RWPE2 (cell line): Measurements from ENCODE around the gene OTUD3.
"Not testable (repeated sequence)": the region's sequence is repeated elsewhere in the genome, so short reads cannot be mapped to it uniquely, and the experiment has no call there.

Experiments used
- ATAC-seq: fragments of 200-7000 bp; cut with Tn5 transposase; 3 replicates; pipeline ENCODE4 v1.9.1; 2021; ENCODE audit warnings: low read depth
- DNase-seq: peaks from one replicate; pipeline ENCODE4 v3.0.0-alpha.2; 2020; ENCODE audit warnings: low spot score
- H3K27ac ChIP-seq: fragments of 450-650 bp; 2 replicates; pipeline ENCODE4 v1.5.1; 2017; ENCODE audit warnings: mild to moderate bottlenecking; ENCODE audit not compliant: poor library complexity, severe bottlenecking
- H3K27me3 ChIP-seq: fragments of 250-450 bp; sonication (Bioruptor Pico); 2 replicates; pipeline ENCODE4 v1.5.1; 2021; ENCODE audit warnings: mild to moderate bottlenecking, moderate library complexity; ENCODE audit not compliant: insufficient read depth, poor library complexity, severe bottlenecking
- H3K36me3 ChIP-seq: fragments of 250-450 bp; sonication (Bioruptor Pico); 2 replicates; pipeline ENCODE4 v1.5.1; 2020; ENCODE audit warnings: low read depth, mild to moderate bottlenecking, moderate library complexity
- H3K4me1 ChIP-seq: fragments of 250-450 bp; sonication (Bioruptor Pico); 2 replicates; pipeline ENCODE4 v1.5.1; 2021; ENCODE audit warnings: mild to moderate bottlenecking, moderate library complexity; ENCODE audit not compliant: insufficient read depth, poor library complexity, severe bottlenecking
- H3K4me3 ChIP-seq: fragments of 250-450 bp; sonication (Bioruptor Pico); 2 replicates; pipeline ENCODE4 v1.5.1; 2021; ENCODE audit warnings: mild to moderate bottlenecking, moderate library complexity; ENCODE audit not compliant: severe bottlenecking
- H3K9me3 ChIP-seq: fragments of 250-450 bp; sonication (Bioruptor Pico); 2 replicates; pipeline ENCODE4 v1.5.1; 2021; ENCODE audit warnings: mild to moderate bottlenecking, moderate library complexity; ENCODE audit not compliant: severe bottlenecking
- TF ChIP-seq, protein P1 (sequence below): fragments of 450-650 bp; IDR thresholded peaks from one replicate; pipeline ENCODE4 v1.5.1; 2017; ENCODE audit warnings: mild to moderate bottlenecking, moderate library complexity; ENCODE audit not compliant: poor library complexity, severe bottlenecking

The OTUD3 gene

DNA sequence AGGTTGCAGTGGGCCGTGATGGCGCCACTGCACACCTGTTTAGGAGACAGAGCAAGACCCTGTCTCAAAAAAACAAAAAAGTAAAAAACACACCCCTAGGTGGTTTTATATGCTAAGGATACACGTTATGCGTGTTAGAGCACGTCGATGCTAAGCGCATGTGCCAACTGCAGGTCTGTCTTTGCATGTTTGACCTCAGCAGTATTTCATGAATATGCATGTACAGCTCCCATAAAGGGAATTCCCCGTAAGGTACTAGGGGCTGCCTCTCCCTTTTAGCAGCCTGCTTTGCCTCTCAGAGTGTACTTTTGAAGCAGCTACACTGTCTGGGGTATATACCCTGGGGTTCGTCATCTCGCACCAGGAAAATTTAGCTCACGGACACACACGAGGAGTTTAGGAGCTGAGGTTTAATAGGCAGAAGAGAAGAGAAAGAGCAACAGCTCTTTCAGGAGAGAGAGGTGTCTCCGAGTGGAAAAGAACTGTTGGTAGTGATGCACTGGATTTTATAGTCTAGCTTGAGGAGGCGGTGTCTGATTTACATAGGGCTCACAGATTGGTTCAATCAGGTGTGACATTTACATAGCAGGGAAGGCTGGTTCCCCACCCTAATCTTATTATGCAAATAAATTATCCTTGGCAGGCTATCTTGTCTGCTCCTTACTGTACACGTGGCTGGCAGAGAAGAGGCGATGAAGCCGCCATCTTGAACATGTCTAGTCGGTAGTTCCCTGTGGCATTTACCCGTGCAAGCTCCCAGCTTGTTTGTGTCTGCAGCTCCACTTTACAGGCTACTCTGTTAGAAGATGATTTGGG is 4.2 kb upstream of the OTUD3 start:
- no peaks in the 10 kb centered on the region for H3K27me3 ChIP-seq
- TF ChIP-seq, protein P1, sequence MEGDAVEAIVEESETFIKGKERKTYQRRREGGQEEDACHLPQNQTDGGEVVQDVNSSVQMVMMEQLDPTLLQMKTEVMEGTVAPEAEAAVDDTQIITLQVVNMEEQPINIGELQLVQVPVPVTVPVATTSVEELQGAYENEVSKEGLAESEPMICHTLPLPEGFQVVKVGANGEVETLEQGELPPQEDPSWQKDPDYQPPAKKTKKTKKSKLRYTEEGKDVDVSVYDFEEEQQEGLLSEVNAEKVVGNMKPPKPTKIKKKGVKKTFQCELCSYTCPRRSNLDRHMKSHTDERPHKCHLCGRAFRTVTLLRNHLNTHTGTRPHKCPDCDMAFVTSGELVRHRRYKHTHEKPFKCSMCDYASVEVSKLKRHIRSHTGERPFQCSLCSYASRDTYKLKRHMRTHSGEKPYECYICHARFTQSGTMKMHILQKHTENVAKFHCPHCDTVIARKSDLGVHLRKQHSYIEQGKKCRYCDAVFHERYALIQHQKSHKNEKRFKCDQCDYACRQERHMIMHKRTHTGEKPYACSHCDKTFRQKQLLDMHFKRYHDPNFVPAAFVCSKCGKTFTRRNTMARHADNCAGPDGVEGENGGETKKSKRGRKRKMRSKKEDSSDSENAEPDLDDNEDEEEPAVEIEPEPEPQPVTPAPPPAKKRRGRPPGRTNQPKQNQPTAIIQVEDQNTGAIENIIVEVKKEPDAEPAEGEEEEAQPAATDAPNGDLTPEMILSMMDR: no peak
- H3K4me3 ChIP-seq: no peak overlapping the region
- no peaks in the 10 kb centered on the region for H3K9me3 ChIP-seq
- no peaks in the 10 kb centered on the region for H3K36me3 ChIP-seq
- H3K27ac ChIP-seq: no peak overlapping the region
- H3K4me1 ChIP-seq: no peaks in the 10 kb centered on the region
- no peak for DNase-seq
- no peak for ATAC-seq

- H3K36me3 ChIP-seq: 0 out of 2 replicates have a peak, but pooled peaks cover under 1% of the 10 kb centered on the region
- peaks cover 2% of the 10 kb centered on the region for H3K4me1 ChIP-seq
- no peak overlapping the region for H3K4me3 ChIP-seq
- TF ChIP-seq, protein P1: no peak
- ATAC-seq: no peak
- H3K27me3 ChIP-seq: no peaks in the 10 kb centered on the region
- H3K27ac ChIP-seq: no peak overlapping the region
- DNase-seq: no peak
- H3K9me3 ChIP-seq: no peaks in the 10 kb centered on the region
Observed at GRCh38 chr1:19878637-19878985, 3.6 kb upstream of the OTUD3 start.

DNA sequence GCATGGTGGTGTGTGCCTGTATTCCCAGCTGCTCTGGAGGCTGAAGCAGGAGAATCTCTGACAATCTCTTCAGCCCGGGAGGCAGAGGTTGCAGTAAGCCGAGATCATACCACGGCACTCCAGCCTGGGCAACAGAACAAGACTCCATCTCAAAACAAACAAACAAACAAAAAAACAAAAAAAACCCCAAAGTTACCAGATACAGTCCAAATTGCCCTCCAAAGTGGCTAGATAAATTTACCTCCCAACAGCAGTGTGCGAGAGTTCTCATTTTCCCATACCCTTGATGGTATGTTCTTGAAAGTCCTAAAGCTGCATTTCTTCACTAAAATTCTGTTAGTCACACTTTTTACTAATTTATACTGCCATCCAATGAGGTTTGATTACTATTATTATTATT is 3.0 kb upstream of the OTUD3 start:
- H3K27ac ChIP-seq: no peak overlapping the region

GRCh38 chr1:19879661-19880060 is 2.5 kb upstream of the OTUD3 start:
- H3K27me3 ChIP-seq: no peaks in the 10 kb centered on the region
- DNase-seq: no peak
- no peak overlapping the region for H3K27ac ChIP-seq
- peaks cover 5% of the 10 kb centered on the region; the same call in 1 of the 2 replicates for H3K36me3 ChIP-seq
- no peaks in the 10 kb centered on the region for H3K9me3 ChIP-seq
- ATAC-seq: no peak
- H3K4me1 ChIP-seq: peaks cover 10% of the 10 kb centered on the region
- H3K4me3 ChIP-seq: no peak overlapping the region
- TF ChIP-seq, protein P1: no peak

More for the DNA sequence above, 3.0 kb upstream of the OTUD3 start:
- no peaks in the 10 kb centered on the region for H3K27me3 ChIP-seq
- ATAC-seq (no peak), DNase-seq (no peak)
- H3K36me3 ChIP-seq: peaks cover 5% of the 10 kb centered on the region; the same call in 1 of the 2 replicates
- TF ChIP-seq, protein P1: no peak
- peaks cover 7% of the 10 kb centered on the region for H3K4me1 ChIP-seq
- no peaks in the 10 kb centered on the region for H3K9me3 ChIP-seq
- no peak overlapping the region for H3K4me3 ChIP-seq

- DNase-seq, H3K4me3 ChIP-seq, H3K27me3 ChIP-seq, H3K9me3 ChIP-seq, ATAC-seq, H3K27ac ChIP-seq, H3K36me3 ChIP-seq: not testable (repeated sequence)
- H3K4me1 ChIP-seq: peaks cover 17% of the 10 kb centered on the region
Observed at GRCh38 chr1:19880841-19881240, 1.4 kb upstream of the OTUD3 start.
